IMR-90 (cell line): Measurements from ENCODE around the gene METTL24. TPM values are rescaled to one million over a fixed set of nuclear protein-coding genes. Genes with fewer than 3 reads are reported as not detected.

Experiments
- ATAC-seq: fragments of 200-7000 bp; cut with Tn5 transposase; 2 replicates; pipeline ENCODE4 v1.9.1; 2020; ENCODE audit warnings: low read depth, mild to moderate bottlenecking, moderate library complexity
- BruUV-seq: library from RNA; stranded (reverse); fragments of 400-500 nt; replicated peaks from 2 replicates; lab custom pipeline; 2021; lab: Mats Ljungman, UMichigan
- CTCF ChIA-PET: fragments of 300-600 bp; formaldehyde crosslinking; extraction: SDS; loops from one replicate; lab custom pipeline; 2021; ENCODE audit warnings: antibody characterized with exemption; lab: Yijun Ruan, JAX
- POLR2A ChIA-PET: fragments of 300-600 bp; sonication (Branson Sonifier 250); formaldehyde crosslinking; loops from one replicate; lab custom pipeline; 2022; ENCODE audit warnings: antibody characterized with exemption; ENCODE audit not compliant: unreplicated experiment; lab: Charles Lee
- DNase-seq: peaks from one replicate; pipeline ENCODE4 v3.0.0; 2013
- H2AFZ ChIP-seq: replicated peaks from 2 replicates; pipeline ENCODE3; 2013; ENCODE audit warnings: low read length, mild to moderate bottlenecking; ENCODE audit not compliant: poor library complexity
- H2AK5ac ChIP-seq: 2 replicates; pipeline ENCODE4 v1.6.1; 2013; ENCODE audit warnings: low read depth, low read length, inconsistent platforms
- H2AK9ac ChIP-seq: replicated peaks from 2 replicates; pipeline ENCODE3; 2013; ENCODE audit warnings: mild to moderate bottlenecking, low read depth, low read length, moderate library complexity; ENCODE audit not compliant: poor library complexity
- H2BK120ac ChIP-seq: 2 replicates; pipeline ENCODE4 v1.6.1; 2013; ENCODE audit warnings: low read depth, low read length, inconsistent platforms
- H2BK15ac ChIP-seq: 3 replicates; pipeline ENCODE4 v1.6.1; 2013; ENCODE audit warnings: low read depth, low read length, inconsistent platforms
- H2BK20ac ChIP-seq: 2 replicates; pipeline ENCODE4 v1.6.1; 2013; ENCODE audit warnings: low read depth, mild to moderate bottlenecking, inconsistent platforms, low read length, moderate library complexity
- H2BK5ac ChIP-seq: 2 replicates; pipeline ENCODE4 v1.6.1; 2013; ENCODE audit warnings: mild to moderate bottlenecking, low read depth, low read length, inconsistent platforms; ENCODE audit not compliant: poor library complexity, severe bottlenecking
- H3K14ac ChIP-seq: replicated peaks from 2 replicates; pipeline ENCODE4 v1.6.1; 2013; ENCODE audit warnings: low read depth, low read length, inconsistent platforms
- H3K18ac ChIP-seq: 2 replicates; pipeline ENCODE4 v1.6.1; 2013; ENCODE audit warnings: low read depth, low read length, control low read depth
- H3K23ac ChIP-seq: 2 replicates; pipeline ENCODE4 v1.6.1; 2013; ENCODE audit warnings: low read depth, low read length, inconsistent platforms
- H3K27ac ChIP-seq: 2 replicates; pipeline ENCODE4 v1.5.1; 2013; ENCODE audit warnings: mild to moderate bottlenecking, control low read depth, low read length; ENCODE audit not compliant: insufficient read depth
- H3K27me3 ChIP-seq: 2 replicates; pipeline ENCODE4 v1.6.1; 2013; ENCODE audit warnings: low read length; ENCODE audit not compliant: control insufficient read depth, insufficient read depth
- H3K36me3 ChIP-seq: 2 replicates; pipeline ENCODE4 v1.6.1; 2013; ENCODE audit warnings: low read length, mixed read lengths; ENCODE audit not compliant: control insufficient read depth, insufficient read depth
- H3K4ac ChIP-seq: 2 replicates; pipeline ENCODE4 v1.6.1; 2013; ENCODE audit warnings: low read depth, low read length, inconsistent platforms
- H3K4me1 ChIP-seq: 2 replicates; pipeline ENCODE4 v1.6.1; 2013; ENCODE audit warnings: low read length, mixed read lengths; ENCODE audit not compliant: control insufficient read depth, insufficient read depth
- H3K4me2 ChIP-seq: 2 replicates; pipeline ENCODE4 v1.6.1; 2013; ENCODE audit warnings: low read depth, mild to moderate bottlenecking, control low read depth, low read length, moderate library complexity
- H3K4me3 ChIP-seq: 2 replicates; pipeline ENCODE4 v1.5.1; 2013; ENCODE audit warnings: low read depth, mild to moderate bottlenecking, control low read depth, low read length, moderate library complexity; ENCODE audit not compliant: insufficient read depth
- H3K56ac ChIP-seq: 2 replicates; pipeline ENCODE4 v1.6.1; 2013; ENCODE audit warnings: low read length, inconsistent platforms; ENCODE audit not compliant: insufficient read depth; ENCODE audit errors: extremely low read depth
- H3K79me1 ChIP-seq, 2 experiments: 2 replicates each; pipeline ENCODE4 v1.6.1; 2013; ENCODE audit warnings: low read length in 2 of 2, inconsistent platforms in 1 of 2, low read depth in 1 of 2
- H3K9ac ChIP-seq: 2 replicates; pipeline ENCODE4 v1.6.1; 2013; ENCODE audit warnings: low read depth, low read length, control low read depth
- H3K9me1 ChIP-seq: 2 replicates; pipeline ENCODE4 v1.6.1; 2013; ENCODE audit warnings: low read length, inconsistent platforms; ENCODE audit not compliant: insufficient read depth
- H3K9me3 ChIP-seq: 2 replicates; pipeline ENCODE4 v1.6.1; 2013; ENCODE audit warnings: low read length; ENCODE audit not compliant: control insufficient read depth, insufficient read depth
- H4K20me1 ChIP-seq: 2 replicates; pipeline ENCODE4 v1.6.1; 2013; ENCODE audit warnings: low read length, inconsistent platforms; ENCODE audit not compliant: insufficient read depth
- H4K5ac ChIP-seq: 2 replicates; pipeline ENCODE4 v1.6.1; 2013; ENCODE audit warnings: mild to moderate bottlenecking, low read depth, low read length, control low read depth
- H4K8ac ChIP-seq, 2 experiments: 2 replicates each; pipeline ENCODE4 v1.6.1; 2013; ENCODE audit warnings: low read depth in 2 of 2, low read length in 2 of 2, control low read depth in 1 of 2, inconsistent platforms in 1 of 2
- H4K91ac ChIP-seq: 2 replicates; pipeline ENCODE4 v1.6.1; 2013; ENCODE audit warnings: low read depth, low read length, inconsistent platforms; ENCODE audit not compliant: insufficient read depth
- BHLHE40 ChIP-seq: fragments of 150-350 bp; IDR thresholded peaks from 2 replicates; pipeline ENCODE4 v1.6.1; 2016; ENCODE audit warnings: mild to moderate bottlenecking, low read depth, low read length
- CEBPB ChIP-seq: IDR thresholded peaks from 2 replicates; pipeline ENCODE4 v1.6.1; 2012; ENCODE audit warnings: low read depth, low read length, improper control_type of control experiment
- CHD1 ChIP-seq: IDR thresholded peaks from 2 replicates; pipeline ENCODE4 v1.6.1; 2012; ENCODE audit warnings: low read depth, low read length, improper control_type of control experiment
- ELK1 ChIP-seq: fragments of 150-350 bp; IDR thresholded peaks from 2 replicates; pipeline ENCODE4 v1.6.1; 2016; ENCODE audit warnings: low read depth, mild to moderate bottlenecking, low read length, moderate library complexity, borderline replicate concordance
- FOS ChIP-seq: fragments of 150-350 bp; IDR thresholded peaks from 2 replicates; pipeline ENCODE4 v1.6.1; 2016; ENCODE audit warnings: low read depth, low read length
- MAFK ChIP-seq: IDR thresholded peaks from 2 replicates; pipeline ENCODE4 v1.6.1; 2012; ENCODE audit warnings: low read depth, low read length, improper control_type of control experiment
- MAZ ChIP-seq: IDR thresholded peaks from 2 replicates; pipeline ENCODE4 v1.6.1; 2012; ENCODE audit warnings: low read depth, mild to moderate bottlenecking, low read length, improper control_type of control experiment, moderate library complexity, borderline replicate concordance
- MXI1 ChIP-seq: IDR thresholded peaks from 2 replicates; pipeline ENCODE4 v1.6.1; 2012; ENCODE audit warnings: low read depth, mild to moderate bottlenecking, low read length, moderate library complexity, borderline replicate concordance
- NFE2L2 ChIP-seq: fragments of 150-350 bp; IDR thresholded peaks from 2 replicates; pipeline ENCODE4 v1.6.1; 2016; ENCODE audit warnings: low read depth, mild to moderate bottlenecking, low read length
- POLR2A ChIP-seq: IDR thresholded peaks from 2 replicates; pipeline ENCODE4 v1.6.1; 2012; ENCODE audit warnings: mild to moderate bottlenecking, low read depth, low read length
- RAD21 ChIP-seq: IDR thresholded peaks from 2 replicates; pipeline ENCODE4 v1.6.1; 2012; ENCODE audit warnings: low read length, improper control_type of control experiment
- SMC3 ChIP-seq: fragments of 150-350 bp; IDR thresholded peaks from 2 replicates; pipeline ENCODE4 v1.6.1; 2016; ENCODE audit warnings: low read depth, mild to moderate bottlenecking, antibody characterized with exemption, low read length, moderate library complexity
- USF2 ChIP-seq: fragments of 150-350 bp; IDR thresholded peaks from 2 replicates; pipeline ENCODE4 v1.6.1; 2017; ENCODE audit warnings: mild to moderate bottlenecking, antibody characterized with exemption, low read length, low read depth
- WGBS, 2 experiments: methylation state at CpG; one replicate each; pipeline versions ENCODE4 v1.1.5 to v1.1.7; 2013; ENCODE audit warnings: missing lambda C conversion rate in 2 of 2; ENCODE audit not compliant: insufficient read length in 1 of 2; ENCODE audit errors: extremely low coverage in 2 of 2; 5-methylcytosine and 5-hydroxymethylcytosine counted together
- dilution Hi-C: fragments of 300-500 bp; cut with HindIII; formaldehyde crosslinking; loops from one replicate; pipeline ENCODE4 v1.14.3; 2018; ENCODE audit warnings: low sequenced_read_pairs; ENCODE audit not compliant: unreplicated experiment
- in situ Hi-C: fragments of 300-500 bp; cut with MboI; formaldehyde crosslinking; loops from 3 replicates; pipeline ENCODE4 v1.14.3; 2019; ENCODE audit warnings: low sequenced_read_pairs, inconsistent platforms, mixed read lengths
- intact Hi-C: fragments of 100-400 bp; cut with micrococcal nuclease; formaldehyde crosslinking; loops from 2 replicates; pipeline ENCODE4 v1.10.0; 2022
- polyA plus RNA-seq, 3 experiments: library from polyadenylated mRNA; depleted of rRNA; stranded (reverse); fragments of >200 nt; gene quantifications; 2 replicates each; pipeline ENCODE4 v1.2.3, GENCODE V29; 2012; ENCODE audit warnings: low replicate concordance in 1 of 3
- total RNA-seq: library from RNA; depleted of rRNA; stranded (reverse); fragments of >200 nt; gene quantifications from 2 replicates; pipeline ENCODE4 v1.2.3, GENCODE V29; 2012

The METTL24 gene
- total and polyA plus RNA-seq, 2 of the 4 experiments (the other 2 are of a cell fraction) = not detected

DNA sequence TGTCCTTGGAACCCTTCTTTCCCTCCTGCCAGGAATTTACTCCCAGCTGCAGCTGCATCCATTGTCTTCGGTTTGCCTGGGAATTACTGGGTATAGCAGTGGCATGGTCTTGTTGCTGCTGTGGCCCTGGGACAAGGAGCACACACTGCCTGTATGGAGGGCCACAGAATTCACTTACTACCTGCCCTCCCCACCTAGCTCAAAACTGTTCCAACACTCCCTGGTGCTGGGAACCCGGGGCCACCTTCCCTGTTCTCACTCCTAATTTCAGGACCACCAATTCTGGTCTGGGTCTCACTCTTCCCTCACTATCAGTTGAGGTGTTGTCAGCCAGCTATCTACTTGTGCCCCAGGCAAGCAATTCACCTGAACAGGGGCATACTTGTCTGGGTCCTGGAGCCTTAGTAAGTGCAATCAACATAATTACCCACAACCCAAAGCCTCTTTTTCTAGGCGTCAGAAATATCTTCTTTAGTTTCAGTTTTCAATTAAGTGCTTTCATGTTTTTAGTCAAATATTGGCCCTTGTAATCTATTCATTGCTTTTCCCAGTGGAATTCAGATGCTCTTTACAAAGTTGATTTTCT, 47.2 kb downstream of the METTL24 start:
- Histone ChIP-seq H2BK120ac (no peak overlapping the region), H4K8ac (no peak overlapping the region), H4K5ac (no peak overlapping the region), H2BK5ac (no peak overlapping the region), H3K4me2 (no peak overlapping the region), H3K79me1 (no peaks in the 10 kb centered on the region), H2BK15ac (no peak overlapping the region), H3K4me1 (no peaks in the 10 kb centered on the region), H2AK9ac (no peak overlapping the region), H3K4me3 (no peak overlapping the region), H3K4ac (no peak overlapping the region), H3K9me3 (no peaks in the 10 kb centered on the region), H3K14ac (no peak overlapping the region), H3K9ac (no peak overlapping the region), H2BK20ac (no peak overlapping the region), H3K27ac (no peak overlapping the region), H3K9me1 (no peaks in the 10 kb centered on the region), H3K56ac (no peak overlapping the region), H2AFZ (no peak overlapping the region), H3K36me3 (no peaks in the 10 kb centered on the region), H2AK5ac (no peak overlapping the region), H4K91ac (no peak overlapping the region), H3K18ac (no peak overlapping the region), H3K27me3 (peaks cover 10% of the 10 kb centered on the region), H4K20me1 (no peaks in the 10 kb centered on the region), H3K23ac (no peak overlapping the region)
- TF ChIP-seq CHD1 (no peak), USF2 (no peak), CEBPB (no peak), FOS (no peak), POLR2A (no peak), MAFK (no peak), ELK1 (no peak), RAD21 (no peak), MAZ (no peak), MXI1 (no peak), BHLHE40 (no peak), NFE2L2 (no peak), SMC3 (no peak)
- intact Hi-C loops = no loop called here
- dilution Hi-C loops = no loop called here
- BruUV-seq = no TSS peak
- 50% methylated on average over 1 of the region's 3 CpGs; no CpG with 5 or more reads in 1 of the 2 experiments for WGBS, 2 experiments
- no peak for ATAC-seq
- CTCF ChIA-PET = no interaction called here
- in situ Hi-C loops = no loop called here
- POLR2A ChIA-PET = no interaction called here
- no peak for DNase-seq
